Measurements from ENCODE around the gene KRTAP10-6. TPM values are rescaled to one million over a fixed set of nuclear protein-coding genes. Genes with fewer than 3 reads are reported as not detected.
A peak's percentile ranks its signal among the peaks of the same experiment; 100 is the strongest.

KRTAP10-6 gene
- total RNA-seq, 1 donor from 2014 or later = not detected

GRCh38 chr21:44618909-44619308 lies 26.6 kb upstream of the KRTAP10-6 start:
- TF ChIP-seq, protein P1, sequence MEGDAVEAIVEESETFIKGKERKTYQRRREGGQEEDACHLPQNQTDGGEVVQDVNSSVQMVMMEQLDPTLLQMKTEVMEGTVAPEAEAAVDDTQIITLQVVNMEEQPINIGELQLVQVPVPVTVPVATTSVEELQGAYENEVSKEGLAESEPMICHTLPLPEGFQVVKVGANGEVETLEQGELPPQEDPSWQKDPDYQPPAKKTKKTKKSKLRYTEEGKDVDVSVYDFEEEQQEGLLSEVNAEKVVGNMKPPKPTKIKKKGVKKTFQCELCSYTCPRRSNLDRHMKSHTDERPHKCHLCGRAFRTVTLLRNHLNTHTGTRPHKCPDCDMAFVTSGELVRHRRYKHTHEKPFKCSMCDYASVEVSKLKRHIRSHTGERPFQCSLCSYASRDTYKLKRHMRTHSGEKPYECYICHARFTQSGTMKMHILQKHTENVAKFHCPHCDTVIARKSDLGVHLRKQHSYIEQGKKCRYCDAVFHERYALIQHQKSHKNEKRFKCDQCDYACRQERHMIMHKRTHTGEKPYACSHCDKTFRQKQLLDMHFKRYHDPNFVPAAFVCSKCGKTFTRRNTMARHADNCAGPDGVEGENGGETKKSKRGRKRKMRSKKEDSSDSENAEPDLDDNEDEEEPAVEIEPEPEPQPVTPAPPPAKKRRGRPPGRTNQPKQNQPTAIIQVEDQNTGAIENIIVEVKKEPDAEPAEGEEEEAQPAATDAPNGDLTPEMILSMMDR (IDR thresholded peaks at IDR 0.05) = no peak
- Mint-ChIP-seq H3K36me3 (ENCODE audit: low read depth) (peaks cover 10% of the 10 kb centered on the region), H3K27me3 (ENCODE audit: low read depth) (peaks cover 53% of the 10 kb centered on the region), H3K27ac (ENCODE audit: unreplicated experiment) (no peak overlapping the region), H3K9me3 (ENCODE audit: low read depth) (peaks cover 35% of the 10 kb centered on the region), H3K4me1 (ENCODE audit: low read depth) (no peaks in the 10 kb centered on the region), H3K4me3 (ENCODE audit: unreplicated experiment) (no peak overlapping the region)
- no peak for DNase-seq (ENCODE audit: low spot score)

DNA sequence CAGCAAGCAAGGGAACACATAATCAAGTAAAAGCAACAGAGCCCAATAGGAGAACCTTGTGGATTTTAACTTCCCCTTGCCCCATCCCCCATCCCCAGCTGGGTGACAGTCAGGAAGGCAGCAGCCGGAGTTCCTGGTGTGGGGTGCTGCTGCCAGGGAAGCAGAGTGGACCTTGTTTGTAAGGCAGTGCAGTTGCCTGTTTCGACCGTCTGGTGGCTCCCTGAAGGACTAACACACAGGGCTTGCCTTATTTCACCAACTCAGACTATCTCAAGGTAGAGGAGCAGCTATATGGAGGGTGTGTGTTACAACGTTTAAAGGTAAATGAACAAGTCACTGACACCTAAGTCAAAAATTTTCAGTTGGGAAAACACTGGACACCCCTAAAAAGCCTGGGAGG lies 26.2 kb upstream of the KRTAP10-6 start:
- Mint-ChIP-seq H3K27ac (ENCODE audit: unreplicated experiment) (no peak overlapping the region), H3K27me3 (ENCODE audit: low read depth) (peaks cover 55% of the 10 kb centered on the region), H3K4me1 (ENCODE audit: low read depth) (no peaks in the 10 kb centered on the region), H3K4me3 (ENCODE audit: unreplicated experiment) (no peak overlapping the region), H3K36me3 (ENCODE audit: low read depth) (peaks cover 9% of the 10 kb centered on the region), H3K9me3 (ENCODE audit: low read depth) (peaks cover 31% of the 10 kb centered on the region)
- TF ChIP-seq, protein P1 (IDR thresholded peaks at IDR 0.05) = peak; percentile 54
- DNase-seq (ENCODE audit: low spot score) = no peak

GRCh38 chr21:44617071-44617501 lies 24.8 kb upstream of the KRTAP10-6 start:
- TF ChIP-seq, protein P1 (IDR thresholded peaks at IDR 0.05) = no peak
- Mint-ChIP-seq H3K36me3 (ENCODE audit: low read depth) (peaks cover 7% of the 10 kb centered on the region), H3K4me3 (ENCODE audit: unreplicated experiment) (no peak overlapping the region), H3K27me3 (ENCODE audit: low read depth) (peaks cover 56% of the 10 kb centered on the region), H3K27ac (ENCODE audit: unreplicated experiment) (no peak overlapping the region), H3K9me3 (ENCODE audit: low read depth) (peaks cover 17% of the 10 kb centered on the region), H3K4me1 (ENCODE audit: low read depth) (no peaks in the 10 kb centered on the region)
- peak; percentile 75 for DNase-seq (ENCODE audit: low spot score)

DNA sequence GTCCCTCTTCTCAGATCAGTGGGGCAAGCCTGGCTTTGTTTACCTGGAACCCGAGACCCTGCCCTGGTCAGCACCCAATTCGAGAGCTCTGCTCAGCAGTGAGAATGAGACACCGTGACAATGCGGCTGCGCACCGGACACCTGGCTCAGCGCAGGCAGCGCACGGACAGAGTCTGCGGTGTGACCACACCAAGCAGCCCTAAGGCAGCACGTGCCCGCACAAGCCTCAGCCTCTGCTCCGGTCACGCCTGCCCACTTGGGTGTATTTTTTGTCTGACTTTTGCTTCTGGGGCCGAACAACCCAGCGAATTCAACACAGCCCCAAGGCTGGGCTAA lies 24.3 kb upstream of the KRTAP10-6 start:
- Mint-ChIP-seq H3K27me3 (ENCODE audit: low read depth) (peaks cover 56% of the 10 kb centered on the region), H3K9me3 (ENCODE audit: low read depth) (peaks cover 17% of the 10 kb centered on the region), H3K4me1 (ENCODE audit: low read depth) (no peaks in the 10 kb centered on the region), H3K27ac (ENCODE audit: unreplicated experiment) (no peak overlapping the region), H3K36me3 (ENCODE audit: low read depth) (peaks cover 7% of the 10 kb centered on the region), H3K4me3 (ENCODE audit: unreplicated experiment) (no peak overlapping the region)
- TF ChIP-seq, protein P1 (IDR thresholded peaks at IDR 0.05) = no peak
- no peak for DNase-seq (ENCODE audit: low spot score)

- Mint-ChIP-seq H3K9me3 (ENCODE audit: low read depth) (peaks cover 22% of the 10 kb centered on the region), H3K4me3 (ENCODE audit: unreplicated experiment) (no peak overlapping the region), H3K36me3 (ENCODE audit: low read depth) (peaks cover 7% of the 10 kb centered on the region), H3K4me1 (ENCODE audit: low read depth) (no peaks in the 10 kb centered on the region), H3K27me3 (ENCODE audit: low read depth) (peaks cover 56% of the 10 kb centered on the region), H3K27ac (ENCODE audit: unreplicated experiment) (no peak overlapping the region)
- TF ChIP-seq, protein P1 (IDR thresholded peaks at IDR 0.05) = no peak
- DNase-seq (ENCODE audit: low spot score) = peak; percentile 87
These were observed 23.7 kb upstream of the KRTAP10-6 start for GRCh38 chr21:44615911-44616590.
